GM19240 (cell line): ENCODE results near the gene INTS7.
"Not testable (repeated sequence)": the region's sequence is repeated elsewhere in the genome, so short reads cannot be mapped to it uniquely, and the experiment has no call there.

ENCODE experiments used
- DNase-seq: peaks from one replicate; pipeline ENCODE4 v3.0.0; 2011; ENCODE audit warnings: low spot score; ENCODE audit not compliant: insufficient read length

The INTS7 gene

GRCh38 chr1:211985556-211986264, 49.6 kb downstream of the INTS7 start:
- peak; percentile 18 for DNase-seq

- DNase-seq = no peak
Measured at GRCh38 chr1:211978596-211978995, 56.8 kb downstream of the INTS7 start.

GRCh38 chr1:211975152-211975941, 60.0 kb downstream of the INTS7 start:
- no peak for DNase-seq

- DNase-seq = no peak
Measured at GRCh38 chr1:211973541-211973940, 61.8 kb downstream of the INTS7 start.

GRCh38 chr1:211968200-211968834, 67.0 kb downstream of the INTS7 start:
- no peak for DNase-seq

- no peak for DNase-seq
Measured at GRCh38 chr1:211967704-211968103, 67.7 kb downstream of the INTS7 start.

GRCh38 chr1:211965108-211965805, 70.1 kb downstream of the INTS7 start:
- DNase-seq = no peak

GRCh38 chr1:211959680-211960079, 75.7 kb downstream of the INTS7 start:
- DNase-seq = no peak

GRCh38 chr1:211959221-211959620, 76.1 kb downstream of the INTS7 start:
- no peak for DNase-seq

GRCh38 chr1:211954028-211954427, 81.3 kb downstream of the INTS7 start:
- DNase-seq = not testable (repeated sequence)

GRCh38 chr1:211953543-211953942, 81.8 kb downstream of the INTS7 start:
- DNase-seq = not testable (repeated sequence)

GRCh38 chr1:211952299-211952698, 83.1 kb downstream of the INTS7 start:
- no peak for DNase-seq

GRCh38 chr1:211951856-211952255, 83.5 kb downstream of the INTS7 start:
- DNase-seq = no peak

GRCh38 chr1:211948377-211948776, 87.0 kb downstream of the INTS7 start:
- DNase-seq = no peak

- DNase-seq = no peak
Measured at GRCh38 chr1:211947396-211948295, 87.7 kb downstream of the INTS7 start.

- DNase-seq = no peak
Measured at GRCh38 chr1:211944733-211945500, 90.4 kb downstream of the INTS7 start.

GRCh38 chr1:211942583-211942982, 92.8 kb downstream of the INTS7 start:
- DNase-seq = no peak

- DNase-seq = peak; percentile 45
Measured at GRCh38 chr1:211939876-211940468, 95.4 kb downstream of the INTS7 start.

- no peak for DNase-seq
Measured at GRCh38 chr1:211938561-211938997, 96.8 kb downstream of the INTS7 start.
